ENCODE measurements around the gene MARCHF9. TPM values are rescaled to one million over a fixed set of nuclear protein-coding genes. Genes with fewer than 3 reads are reported as not detected.
A peak's percentile ranks its signal among the peaks of the same experiment; 100 is the strongest.

Gene MARCHF9
- total and polyA plus RNA-seq, 2 donors (not counting 1 experiment from before 2014, with no cell fraction given) = 81.4 to 128 TPM

- Histone ChIP-seq H3K9me3 (ENCODE audit: control extremely low read depth in 1 of 3, control insufficient read depth in 2 of 3, insufficient read depth in 1 of 3, low read length in 2 of 3) (no peaks in the 10 kb centered on the region), H3K4me3 (ENCODE audit: control extremely low read depth in 1 of 5, extremely low read depth in 1 of 5, insufficient read depth in 1 of 5, low read depth in 2 of 5, low read length in 4 of 5) (peak overlapping the region; percentile 43 to 79 (median 62)), H3K36me3 (replicated peaks in 1 of 2; ENCODE audit: control extremely low read depth in 1 of 2, control insufficient read depth in 1 of 2, extremely low read depth in 1 of 2, insufficient read depth in 2 of 2, low read length in 1 of 2) (peaks cover 0 to 24% of the 10 kb centered on the region in 2 experiments), H3K27ac (ENCODE audit: low read length in 2 of 2) (peak overlapping the region; percentile 45 to 70), H4K20me1 (ENCODE audit: control insufficient read depth, insufficient read depth, low read length, poor library complexity, severe bottlenecking) (peaks cover 44% of the 10 kb centered on the region), H3K4me2 (replicated peaks; ENCODE audit: low read depth, low read length, poor library complexity, severe bottlenecking) (peak overlapping the region; percentile 71), H3K27me3 (replicated peaks in 1 of 4; ENCODE audit: control extremely low read depth in 1 of 4, control insufficient read depth in 3 of 4, insufficient read depth in 4 of 4, low read length in 3 of 4) (no peaks in the 10 kb centered on the region), H3K4me1 (ENCODE audit: control insufficient read depth in 2 of 2, insufficient read depth in 2 of 2, low read length in 2 of 2) (peaks cover 43 to 62% of the 10 kb centered on the region in 2 donors), H3K9ac (ENCODE audit: low read length) (peak overlapping the region; percentile 60), H2AFZ (ENCODE audit: insufficient read depth, low read depth, low read length, poor library complexity, severe bottlenecking) (peak overlapping the region; percentile 65), H3K79me2 (ENCODE audit: control insufficient read depth, insufficient read depth, low read length) (peaks cover 78% of the 10 kb centered on the region)
- H3K9me3 Mint-ChIP-seq (ENCODE audit: insufficient read depth) = no peaks in the 10 kb centered on the region
- ChIA-PET CTCF (interaction anchor here (0.7 to 4.0 kb wide), 13 partner anchors 11 to 158 kb away, joined by 3 to 21 read pairs (median 6); partner anchors contain the start of genes B4GALNT1, CDK4, CYP27B1 and EEF1AKMT3), POLR2A (interaction anchor here (0.6 to 1.5 kb wide), 4 partner anchors 9 to 301 kb away, joined by 3 to 5 read pairs (median 3); no protein-coding TSS in a partner anchor)
- peaks cover 57% of the 10 kb centered on the region for H3K4me1 Mint-ChIP-seq
- DNase-seq = no peak
- WGBS (ENCODE audit: insufficient coverage) = 10% methylated on average over 1 of the region's 1 CpG
- TF ChIP-seq EZH2 (IDR thresholded peaks at IDR 0.05; ENCODE audit: borderline replicate concordance, insufficient read depth, low read depth, low read length, poor library complexity, severe bottlenecking) (no peak), CTCF (IDR thresholded peaks at IDR 0.05) (no peak)
- ATAC-seq (ENCODE audit: low read depth) = no peak
- peak overlapping the region; percentile 84 for H3K4me3 Mint-ChIP-seq
- intact Hi-C loops (cut with micrococcal nuclease) = loop anchor here (5.0 kb wide), 2 partner anchors 41 to 109 kb away; partner anchors contain the start of genes B4GALNT1 and TSFM
- no peaks in the 10 kb centered on the region for H3K27me3 Mint-ChIP-seq
- peak overlapping the region; percentile 83 for H3K27ac Mint-ChIP-seq
These were observed 13.5 kb upstream of the MARCHF9 start for GRCh38 chr12:57741413-57741789.
